HG02840 (cell line): Measurements from ENCODE around the gene ABCA13.

ENCODE experiments used
- ATAC-seq: cut with Tn5 transposase; IDR thresholded peaks from one replicate; pipeline ENCODE4 v1.9.1; 2021; ENCODE audit warnings: mild to moderate bottlenecking, moderate library complexity, moderate number of reproducible peaks; ENCODE audit not compliant: unreplicated experiment, low FRiP score

Gene ABCA13

GRCh38 chr7:48691788-48692187 is 520.5 kb downstream of the ABCA13 start:
- no peak for ATAC-seq
